Stimulated activated CD8-positive, alpha-beta memory T cell treated with anti-CD3 and anti-CD28 coated beads, Interleukin-7, amount 100 ng/mL, for 4 hours (primary cell): ENCODE measurements around the gene VTI1A.

Experiments
- DNase-seq, 2 donors: peaks; one replicate each; pipeline ENCODE4 v3.0.0-alpha.2; 2020; ENCODE audit warnings: low read depth in 2 of 2

The VTI1A gene

GRCh38 chr10:112678581-112678980, 231.6 kb downstream of the VTI1A start:
- no peak for DNase-seq

- no peak for DNase-seq
These were observed 232.0 kb downstream of the VTI1A start for GRCh38 chr10:112678987-112679386.

- DNase-seq, result no peak
These were observed 232.4 kb downstream of the VTI1A start for GRCh38 chr10:112679392-112679791.

- DNase-seq, result no peak
These were observed 233.6 kb downstream of the VTI1A start for GRCh38 chr10:112680586-112680985.

- no peak for DNase-seq
These were observed 240.6 kb downstream of the VTI1A start for GRCh38 chr10:112687647-112688046.

GRCh38 chr10:112689327-112690072, 242.5 kb downstream of the VTI1A start:
- no peak for DNase-seq

- DNase-seq, result no peak
These were observed 248.5 kb downstream of the VTI1A start for GRCh38 chr10:112695539-112695938.

- DNase-seq, result no peak
These were observed 249.6 kb downstream of the VTI1A start for GRCh38 chr10:112696592-112696991.

- no peak for DNase-seq
These were observed 251.3 kb downstream of the VTI1A start for GRCh38 chr10:112698133-112698817.

- DNase-seq, result no peak
These were observed 251.8 kb downstream of the VTI1A start for GRCh38 chr10:112698818-112699164.

GRCh38 chr10:112700215-112700671, 253.2 kb downstream of the VTI1A start:
- DNase-seq, result no peak

- DNase-seq, result no peak
These were observed 254.3 kb downstream of the VTI1A start for GRCh38 chr10:112701211-112701877.

- DNase-seq, result no peak
These were observed 254.9 kb downstream of the VTI1A start for GRCh38 chr10:112701878-112702255.

- no peak for DNase-seq
These were observed 259.6 kb downstream of the VTI1A start for GRCh38 chr10:112706577-112706976.

GRCh38 chr10:112708461-112708860, 261.4 kb downstream of the VTI1A start:
- no peak for DNase-seq

GRCh38 chr10:112710528-112710927, 263.5 kb downstream of the VTI1A start:
- DNase-seq, result no peak

GRCh38 chr10:112711366-112711765, 264.4 kb downstream of the VTI1A start:
- no peak for DNase-seq

GRCh38 chr10:112712536-112712935, 265.5 kb downstream of the VTI1A start:
- no peak for DNase-seq

- no peak for DNase-seq
These were observed 266.4 kb downstream of the VTI1A start for GRCh38 chr10:112713411-112713810.

GRCh38 chr10:112715581-112715980, 268.6 kb downstream of the VTI1A start:
- DNase-seq, result no peak

- no peak for DNase-seq
These were observed 269.1 kb downstream of the VTI1A start for GRCh38 chr10:112716076-112716475.

- DNase-seq, result no peak
These were observed 270.0 kb downstream of the VTI1A start for GRCh38 chr10:112716924-112717413.

GRCh38 chr10:112720178-112720577, 273.2 kb downstream of the VTI1A start:
- DNase-seq, result no peak
